ENCODE measurements around the gene NCAPH2. TPM values are rescaled to one million over a fixed set of nuclear protein-coding genes. Genes with fewer than 3 reads are reported as not detected.

Gene NCAPH2
- total and polyA plus RNA-seq, 2 of the 8 experiments (the other 6 are each of a cell fraction or from before 2014, with no cell fraction given): 62.2 to 81.6 TPM

DNA sequence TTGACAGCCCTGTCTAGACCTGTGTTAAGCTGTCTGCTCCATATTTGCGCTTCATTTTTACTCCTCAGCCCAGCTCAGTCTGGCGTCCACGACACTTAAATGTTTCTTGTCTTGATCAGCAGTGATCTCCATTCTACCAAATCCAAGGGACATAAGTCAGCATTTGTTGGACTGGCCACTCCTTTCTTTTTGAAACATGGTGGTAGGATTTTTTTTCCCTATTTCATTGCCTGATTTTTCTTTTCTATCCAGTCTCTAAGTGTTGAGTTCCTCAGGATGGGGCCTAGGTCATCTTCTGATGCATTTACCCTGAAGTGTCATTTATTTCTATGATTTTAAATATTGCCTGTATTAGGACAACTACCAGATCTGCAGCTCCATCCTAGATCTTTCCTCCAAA, 873 bp downstream of the NCAPH2 start (continued):
- TF ChIP-seq, protein P1, sequence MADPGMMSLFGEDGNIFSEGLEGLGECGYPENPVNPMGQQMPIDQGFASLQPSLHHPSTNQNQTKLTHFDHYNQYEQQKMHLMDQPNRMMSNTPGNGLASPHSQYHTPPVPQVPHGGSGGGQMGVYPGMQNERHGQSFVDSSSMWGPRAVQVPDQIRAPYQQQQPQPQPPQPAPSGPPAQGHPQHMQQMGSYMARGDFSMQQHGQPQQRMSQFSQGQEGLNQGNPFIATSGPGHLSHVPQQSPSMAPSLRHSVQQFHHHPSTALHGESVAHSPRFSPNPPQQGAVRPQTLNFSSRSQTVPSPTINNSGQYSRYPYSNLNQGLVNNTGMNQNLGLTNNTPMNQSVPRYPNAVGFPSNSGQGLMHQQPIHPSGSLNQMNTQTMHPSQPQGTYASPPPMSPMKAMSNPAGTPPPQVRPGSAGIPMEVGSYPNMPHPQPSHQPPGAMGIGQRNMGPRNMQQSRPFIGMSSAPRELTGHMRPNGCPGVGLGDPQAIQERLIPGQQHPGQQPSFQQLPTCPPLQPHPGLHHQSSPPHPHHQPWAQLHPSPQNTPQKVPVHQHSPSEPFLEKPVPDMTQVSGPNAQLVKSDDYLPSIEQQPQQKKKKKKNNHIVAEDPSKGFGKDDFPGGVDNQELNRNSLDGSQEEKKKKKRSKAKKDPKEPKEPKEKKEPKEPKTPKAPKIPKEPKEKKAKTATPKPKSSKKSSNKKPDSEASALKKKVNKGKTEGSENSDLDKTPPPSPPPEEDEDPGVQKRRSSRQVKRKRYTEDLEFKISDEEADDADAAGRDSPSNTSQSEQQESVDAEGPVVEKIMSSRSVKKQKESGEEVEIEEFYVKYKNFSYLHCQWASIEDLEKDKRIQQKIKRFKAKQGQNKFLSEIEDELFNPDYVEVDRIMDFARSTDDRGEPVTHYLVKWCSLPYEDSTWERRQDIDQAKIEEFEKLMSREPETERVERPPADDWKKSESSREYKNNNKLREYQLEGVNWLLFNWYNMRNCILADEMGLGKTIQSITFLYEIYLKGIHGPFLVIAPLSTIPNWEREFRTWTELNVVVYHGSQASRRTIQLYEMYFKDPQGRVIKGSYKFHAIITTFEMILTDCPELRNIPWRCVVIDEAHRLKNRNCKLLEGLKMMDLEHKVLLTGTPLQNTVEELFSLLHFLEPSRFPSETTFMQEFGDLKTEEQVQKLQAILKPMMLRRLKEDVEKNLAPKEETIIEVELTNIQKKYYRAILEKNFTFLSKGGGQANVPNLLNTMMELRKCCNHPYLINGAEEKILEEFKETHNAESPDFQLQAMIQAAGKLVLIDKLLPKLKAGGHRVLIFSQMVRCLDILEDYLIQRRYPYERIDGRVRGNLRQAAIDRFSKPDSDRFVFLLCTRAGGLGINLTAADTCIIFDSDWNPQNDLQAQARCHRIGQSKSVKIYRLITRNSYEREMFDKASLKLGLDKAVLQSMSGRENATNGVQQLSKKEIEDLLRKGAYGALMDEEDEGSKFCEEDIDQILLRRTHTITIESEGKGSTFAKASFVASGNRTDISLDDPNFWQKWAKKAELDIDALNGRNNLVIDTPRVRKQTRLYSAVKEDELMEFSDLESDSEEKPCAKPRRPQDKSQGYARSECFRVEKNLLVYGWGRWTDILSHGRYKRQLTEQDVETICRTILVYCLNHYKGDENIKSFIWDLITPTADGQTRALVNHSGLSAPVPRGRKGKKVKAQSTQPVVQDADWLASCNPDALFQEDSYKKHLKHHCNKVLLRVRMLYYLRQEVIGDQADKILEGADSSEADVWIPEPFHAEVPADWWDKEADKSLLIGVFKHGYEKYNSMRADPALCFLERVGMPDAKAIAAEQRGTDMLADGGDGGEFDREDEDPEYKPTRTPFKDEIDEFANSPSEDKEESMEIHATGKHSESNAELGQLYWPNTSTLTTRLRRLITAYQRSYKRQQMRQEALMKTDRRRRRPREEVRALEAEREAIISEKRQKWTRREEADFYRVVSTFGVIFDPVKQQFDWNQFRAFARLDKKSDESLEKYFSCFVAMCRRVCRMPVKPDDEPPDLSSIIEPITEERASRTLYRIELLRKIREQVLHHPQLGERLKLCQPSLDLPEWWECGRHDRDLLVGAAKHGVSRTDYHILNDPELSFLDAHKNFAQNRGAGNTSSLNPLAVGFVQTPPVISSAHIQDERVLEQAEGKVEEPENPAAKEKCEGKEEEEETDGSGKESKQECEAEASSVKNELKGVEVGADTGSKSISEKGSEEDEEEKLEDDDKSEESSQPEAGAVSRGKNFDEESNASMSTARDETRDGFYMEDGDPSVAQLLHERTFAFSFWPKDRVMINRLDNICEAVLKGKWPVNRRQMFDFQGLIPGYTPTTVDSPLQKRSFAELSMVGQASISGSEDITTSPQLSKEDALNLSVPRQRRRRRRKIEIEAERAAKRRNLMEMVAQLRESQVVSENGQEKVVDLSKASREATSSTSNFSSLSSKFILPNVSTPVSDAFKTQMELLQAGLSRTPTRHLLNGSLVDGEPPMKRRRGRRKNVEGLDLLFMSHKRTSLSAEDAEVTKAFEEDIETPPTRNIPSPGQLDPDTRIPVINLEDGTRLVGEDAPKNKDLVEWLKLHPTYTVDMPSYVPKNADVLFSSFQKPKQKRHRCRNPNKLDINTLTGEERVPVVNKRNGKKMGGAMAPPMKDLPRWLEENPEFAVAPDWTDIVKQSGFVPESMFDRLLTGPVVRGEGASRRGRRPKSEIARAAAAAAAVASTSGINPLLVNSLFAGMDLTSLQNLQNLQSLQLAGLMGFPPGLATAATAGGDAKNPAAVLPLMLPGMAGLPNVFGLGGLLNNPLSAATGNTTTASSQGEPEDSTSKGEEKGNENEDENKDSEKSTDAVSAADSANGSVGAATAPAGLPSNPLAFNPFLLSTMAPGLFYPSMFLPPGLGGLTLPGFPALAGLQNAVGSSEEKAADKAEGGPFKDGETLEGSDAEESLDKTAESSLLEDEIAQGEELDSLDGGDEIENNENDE (IDR thresholded peaks at IDR 0.05; ENCODE audit: insufficient replicate concordance, low read length): no peak
- TF ChIP-seq TBP (IDR thresholded peaks at IDR 0.05; ENCODE audit: low read depth, low read length) (no peak), TEAD4 (IDR thresholded peaks at IDR 0.05; ENCODE audit: low read depth, low read length) (no peak), NRF1 (IDR thresholded peaks at IDR 0.05; ENCODE audit: low read depth, low read length) (no peak)

All from H1 (cell line).